ENCODE results near the gene MGAT5.

MGAT5 gene

GRCh38 chr2:134370655-134371445 is 117.0 kb downstream of the MGAT5 start:
- DNase-seq: no peak

- DNase-seq: no peak
Observed at GRCh38 chr2:134372141-134372540, 118.3 kb downstream of the MGAT5 start.

DNA sequence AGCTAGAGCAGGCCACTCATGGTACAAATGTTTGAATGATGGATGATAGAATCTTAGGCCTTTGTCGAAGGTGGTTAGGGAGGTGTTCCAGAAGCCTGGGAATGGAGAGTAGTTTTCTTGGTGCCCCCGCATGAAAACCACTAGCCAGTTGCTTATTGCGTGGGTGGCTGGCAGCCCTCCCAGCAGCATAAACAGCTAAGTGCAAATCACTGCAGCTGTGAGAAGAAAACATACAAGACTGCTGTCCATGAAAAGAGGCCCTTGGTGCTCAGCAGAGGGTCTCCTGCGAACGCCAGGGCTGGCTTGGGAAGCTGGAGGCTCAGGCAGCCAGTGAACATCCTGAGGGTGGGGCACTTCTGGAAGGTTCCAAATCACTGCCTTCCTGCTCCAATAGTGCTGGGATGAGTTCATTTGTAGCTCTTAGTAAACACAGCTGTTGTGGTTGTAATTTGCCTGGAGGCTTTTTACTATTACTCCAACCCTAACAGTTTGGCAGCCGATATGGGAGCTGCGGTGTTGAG is 118.8 kb downstream of the MGAT5 start:
- no peak for DNase-seq

DNA sequence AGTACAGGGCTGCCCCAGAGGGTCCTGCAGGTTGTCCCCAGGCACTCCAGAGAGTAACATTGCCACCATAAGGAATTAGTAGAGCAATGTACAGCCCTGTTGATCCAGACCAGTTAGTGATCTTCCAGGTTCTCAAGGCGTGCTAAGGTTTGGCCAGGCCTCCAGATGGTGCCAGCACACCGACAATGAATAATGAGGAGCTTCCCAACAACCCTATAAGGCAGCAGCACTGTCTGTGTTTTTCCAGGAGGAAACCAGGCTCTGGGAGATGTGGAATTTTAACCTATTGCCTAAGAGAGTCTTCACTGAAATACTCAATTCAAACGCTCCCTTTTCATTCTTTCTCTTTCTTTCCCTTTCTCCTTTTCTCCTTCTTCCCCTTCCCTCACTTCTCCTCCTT is 122.1 kb downstream of the MGAT5 start:
- DNase-seq: no peak

DNA sequence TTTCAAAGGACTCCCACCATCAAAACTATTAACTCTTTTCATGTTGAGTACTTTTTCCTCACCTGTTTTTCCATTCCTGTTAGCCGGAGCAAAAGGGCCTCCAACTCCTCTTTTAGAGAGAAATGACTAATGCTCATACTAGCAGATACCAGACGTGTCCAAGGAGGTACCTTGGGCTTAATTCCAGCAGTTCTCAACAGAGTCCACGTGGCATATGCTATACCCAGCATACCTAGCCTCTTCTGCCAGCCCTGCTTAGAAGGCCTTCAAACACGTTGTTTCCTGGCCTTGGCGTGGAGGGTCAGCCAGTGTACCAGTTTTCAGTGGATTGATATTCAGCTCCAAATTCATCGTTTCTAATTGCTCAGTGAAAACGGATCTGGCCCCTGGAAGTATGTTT is 123.9 kb downstream of the MGAT5 start:
- no peak for DNase-seq

- DNase-seq: no peak
Observed at GRCh38 chr2:134379293-134379692, 125.4 kb downstream of the MGAT5 start.

DNA sequence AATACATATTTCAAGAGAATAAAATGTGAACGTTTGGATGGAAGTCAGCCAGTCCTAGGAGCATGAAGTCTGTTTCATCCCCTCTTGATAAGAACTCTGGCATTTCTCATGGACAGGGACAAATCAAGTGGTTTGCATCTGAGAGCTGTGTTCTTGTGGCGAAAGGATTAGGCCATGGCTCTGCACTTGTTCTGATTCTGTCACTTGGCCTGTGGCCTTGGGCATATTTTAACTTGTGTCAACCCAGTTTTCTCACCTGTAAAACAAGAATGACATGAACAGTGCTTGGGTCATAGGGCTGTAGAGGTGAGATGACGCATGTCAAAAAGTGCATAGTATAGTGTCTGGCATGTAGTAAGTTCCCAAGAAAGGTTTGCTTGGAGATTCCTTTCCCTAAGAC is 125.8 kb downstream of the MGAT5 start:
- DNase-seq: no peak

DNA sequence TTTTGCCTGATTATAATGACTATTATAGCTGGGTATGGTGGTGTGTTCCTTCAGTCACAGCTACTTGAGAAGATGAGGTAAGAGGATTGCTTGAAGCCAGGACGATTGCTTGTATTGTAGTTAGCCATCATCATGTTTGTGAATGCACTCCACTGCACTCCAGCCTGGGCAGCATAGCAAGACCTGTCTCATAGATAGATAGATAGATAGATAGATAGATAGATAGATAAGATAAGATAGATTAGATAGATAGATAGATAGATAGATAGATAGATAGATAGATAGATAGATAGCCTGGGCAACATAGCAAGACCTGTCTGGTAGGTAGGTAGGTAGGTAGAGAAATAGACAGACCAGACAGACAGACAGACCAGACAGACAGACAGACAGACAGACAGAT is 127.3 kb downstream of the MGAT5 start:
- no peak for DNase-seq

DNA sequence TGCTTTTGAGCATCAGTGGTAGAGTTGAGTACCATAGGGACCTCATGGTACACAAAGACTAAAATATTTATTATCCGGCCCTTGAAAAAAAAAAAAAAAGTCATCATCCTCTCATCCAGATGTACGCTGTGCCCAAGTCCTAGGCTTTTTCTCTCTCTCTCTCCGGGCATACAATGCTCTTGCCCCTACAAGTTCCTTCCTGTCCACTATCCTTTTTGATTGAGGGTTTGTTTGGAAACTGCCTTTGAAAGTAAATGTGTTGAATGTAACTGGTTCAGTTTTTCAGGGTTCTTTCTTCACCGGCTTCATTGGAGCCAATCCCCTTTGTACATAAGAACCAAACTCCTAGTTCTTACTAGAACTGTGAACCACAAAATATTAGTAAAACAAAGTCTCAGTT is 130.3 kb downstream of the MGAT5 start:
- DNase-seq: no peak

GRCh38 chr2:134385195-134385594 is 131.3 kb downstream of the MGAT5 start:
- DNase-seq: no peak

DNA sequence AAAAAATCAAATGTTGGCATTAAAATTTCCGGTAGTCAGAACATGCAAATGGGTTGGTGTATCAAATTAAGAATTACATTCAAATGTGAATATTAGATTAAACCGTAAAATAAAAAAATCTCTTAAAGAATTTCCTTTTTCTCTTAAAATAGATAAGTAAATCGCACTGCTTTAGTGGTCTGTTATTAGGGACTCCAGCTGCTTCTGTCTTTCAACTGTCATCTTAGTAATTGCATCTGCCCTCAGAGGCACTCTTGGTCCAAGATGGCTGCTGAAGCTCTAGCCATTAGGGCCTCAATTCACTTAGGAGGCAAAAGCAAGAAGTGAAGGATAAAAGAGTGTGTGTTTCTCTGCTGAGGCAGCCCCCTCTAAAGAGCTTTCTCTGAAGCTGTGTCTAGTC is 132.4 kb downstream of the MGAT5 start:
- DNase-seq: no peak

- no peak for DNase-seq
Observed at GRCh38 chr2:134389381-134389780, 135.5 kb downstream of the MGAT5 start.

DNA sequence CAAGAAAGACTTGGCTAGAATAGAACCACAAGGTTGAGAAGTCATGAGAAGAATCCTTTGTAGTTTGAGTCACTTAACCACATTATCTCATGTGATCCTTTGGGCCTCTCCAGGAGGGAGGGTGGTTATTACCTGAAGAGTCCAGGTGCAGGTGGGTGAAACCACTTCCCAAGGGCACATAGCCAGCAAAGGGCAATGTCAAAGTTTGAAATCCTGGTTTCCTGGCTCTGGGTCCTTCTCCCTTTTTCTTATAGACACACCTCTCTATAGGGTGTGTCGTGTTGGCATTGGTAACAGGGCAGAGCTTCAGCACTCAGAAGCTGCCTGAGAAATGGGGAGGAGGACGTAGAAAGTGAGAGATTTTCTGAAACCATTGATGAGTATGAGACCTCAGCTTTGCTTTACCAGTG is 137.9 kb downstream of the MGAT5 start:
- no peak for DNase-seq

- no peak for DNase-seq
Observed at GRCh38 chr2:134392442-134393074, 138.7 kb downstream of the MGAT5 start.

DNA sequence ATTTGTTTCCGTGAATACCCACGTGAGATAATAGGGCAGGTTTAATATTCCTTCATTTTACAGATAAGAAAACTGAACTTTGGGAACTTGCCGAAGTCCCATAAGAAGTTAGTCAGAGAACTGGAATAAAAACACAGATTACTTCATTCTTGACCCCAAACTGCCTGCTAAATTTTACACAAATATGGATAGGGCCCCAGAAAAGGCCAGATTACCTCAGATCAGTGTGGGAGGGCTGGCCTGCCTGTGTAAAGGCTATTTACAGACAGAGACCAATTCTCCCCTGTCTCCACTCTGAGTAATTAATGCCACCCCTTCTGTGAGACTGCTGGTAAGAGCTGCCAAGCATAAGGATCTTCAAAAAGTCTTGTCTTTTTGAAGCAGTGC is 139.2 kb downstream of the MGAT5 start:
- no peak for DNase-seq

DNA sequence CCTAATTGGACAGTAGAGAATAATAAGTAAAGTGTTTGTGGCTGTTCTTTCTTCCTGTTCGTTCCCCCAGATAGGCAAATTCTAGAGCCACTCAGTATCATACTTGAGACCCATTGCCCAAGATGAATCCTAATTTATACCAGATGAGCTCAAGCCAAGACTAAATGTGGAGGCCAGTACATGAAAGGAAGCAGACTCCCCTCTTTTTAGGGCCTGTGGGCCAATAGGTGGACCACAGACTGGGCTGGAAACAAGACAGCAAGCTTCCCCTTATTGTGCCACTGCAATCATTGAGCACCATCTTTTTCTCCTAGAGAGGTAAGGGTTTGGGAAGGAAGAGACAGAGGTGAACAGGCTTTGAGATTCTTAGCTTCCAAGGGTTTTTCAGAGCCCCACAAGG is 141.9 kb downstream of the MGAT5 start:
- DNase-seq: no peak

DNA sequence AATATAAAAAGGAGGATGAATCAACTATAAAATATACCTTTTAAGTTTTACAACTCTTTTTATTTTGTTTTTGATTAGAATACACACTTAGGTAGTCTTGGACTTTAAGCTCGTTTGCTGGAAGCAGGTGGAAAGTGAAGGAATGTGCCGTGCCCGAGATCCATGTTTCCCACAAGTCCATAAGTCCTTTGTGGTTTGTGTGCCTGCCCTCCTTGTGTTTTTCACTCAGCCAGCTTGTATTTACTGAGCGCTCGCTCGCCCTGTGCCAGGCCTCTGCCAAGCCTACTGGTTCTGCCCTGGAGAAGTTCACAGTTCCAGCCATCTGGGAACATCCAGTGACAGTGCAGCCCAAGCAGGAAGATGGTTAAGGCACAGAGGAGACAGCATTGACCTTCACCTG is 142.6 kb downstream of the MGAT5 start:
- DNase-seq: no peak

GRCh38 chr2:134397146-134397896 is 143.4 kb downstream of the MGAT5 start:
- no peak for DNase-seq

DNA sequence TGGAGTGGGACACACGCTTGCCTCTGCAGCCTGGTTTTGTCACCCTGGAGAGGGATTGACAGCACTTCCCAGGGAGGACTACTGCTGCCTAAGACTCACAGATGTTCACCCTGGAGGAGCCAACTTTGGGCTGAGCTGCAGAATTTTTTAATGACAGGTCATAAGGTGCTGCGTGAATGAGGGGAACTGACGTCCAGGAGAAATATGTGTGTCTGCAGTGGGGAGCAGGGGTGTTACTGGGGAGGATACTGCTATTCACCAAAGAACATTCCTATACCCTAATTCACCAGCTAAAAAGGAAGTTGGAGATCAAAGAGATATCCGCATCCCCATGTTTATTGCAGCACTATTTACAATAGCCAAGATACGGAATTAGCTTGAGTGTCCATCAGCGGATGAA is 144.4 kb downstream of the MGAT5 start:
- no peak for DNase-seq

- DNase-seq: no peak
Observed at GRCh38 chr2:134399096-134399495, 145.2 kb downstream of the MGAT5 start.

DNA sequence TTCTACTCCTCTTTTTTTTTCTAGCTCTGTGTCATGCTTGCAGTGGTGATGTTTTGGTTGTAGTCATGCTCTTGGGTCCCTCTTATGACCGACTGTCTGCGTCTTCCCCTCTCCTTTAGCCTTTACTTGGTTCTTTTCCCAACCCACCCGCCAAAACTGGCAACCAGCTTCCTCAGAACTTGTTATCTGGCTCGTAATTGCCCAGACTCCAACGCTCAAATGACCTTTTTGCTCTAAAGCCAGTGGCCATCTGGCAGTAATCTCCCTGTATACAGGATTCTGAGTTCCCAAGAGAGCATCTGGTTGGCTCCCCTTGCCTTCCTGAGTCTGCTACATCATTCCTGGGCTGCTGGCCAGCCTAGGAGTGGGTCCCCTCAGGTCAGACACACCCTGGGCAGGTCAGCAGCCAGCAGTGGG is 147.2 kb downstream of the MGAT5 start:
- DNase-seq: no peak

- no peak for DNase-seq
Observed at GRCh38 chr2:134401789-134402188, 147.9 kb downstream of the MGAT5 start.

DNA sequence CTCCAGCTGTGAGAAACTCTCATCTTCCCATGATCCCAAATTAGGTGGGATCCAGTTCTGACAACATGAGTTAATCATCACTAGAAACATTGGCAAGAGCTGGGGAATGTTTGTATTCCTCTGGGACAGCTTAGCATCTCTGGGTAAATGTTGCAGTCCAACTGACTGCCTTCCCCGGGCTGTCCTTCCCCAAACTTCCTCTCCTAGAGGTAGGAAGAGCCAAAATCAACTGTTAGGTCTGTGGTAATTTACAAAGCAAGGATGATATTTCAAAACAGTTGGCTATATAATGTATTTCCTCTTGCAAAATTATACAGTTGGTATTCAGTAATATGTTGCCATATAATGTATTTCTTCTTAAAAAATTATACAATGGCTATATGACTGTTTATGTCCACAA is 148.5 kb downstream of the MGAT5 start:
- no peak for DNase-seq

GRCh38 chr2:134405611-134406081 is 151.8 kb downstream of the MGAT5 start:
- no peak for DNase-seq

All from activated T-cell treated with anti-CD3 and anti-CD28 coated beads for 4 hours (primary cell).